ENCODE results near the gene SPAG4.

GRCh38 chr20:35575958-35576357 lies 39.7 kb upstream of the SPAG4 start:
- TF ChIP-seq EGR1 (IDR thresholded peaks at IDR 0.05), result no peak
- TF ChIP-seq NFIC (IDR thresholded peaks at IDR 0.05), result peak; percentile 45; the same call in 1 of the 2 replicates
- no peak for TF ChIP-seq USF1 (IDR thresholded peaks at IDR 0.05)
- TF ChIP-seq MAX (IDR thresholded peaks at IDR 0.05), result no peak
- no peak for TF ChIP-seq EP300 (IDR thresholded peaks at IDR 0.05; ENCODE audit: borderline replicate concordance)
- TF ChIP-seq TEAD4 (IDR thresholded peaks at IDR 0.05), result no peak

All from Ishikawa (cell line).